Neural cell (in vitro differentiated cells): ENCODE measurements around the gene MGST1.

Experiments
- RAD21 ChIP-seq: fragments of 450-650 bp; conservative IDR thresholded peaks from 2 replicates; pipeline ENCODE4 v1.6.1; 2014; ENCODE audit warnings: antibody characterized with exemption, mild to moderate bottlenecking, moderate library complexity
- SMC3 ChIP-seq: fragments of 450-650 bp; conservative IDR thresholded peaks from 2 replicates; pipeline ENCODE4 v1.6.1; 2014; ENCODE audit warnings: antibody characterized with exemption, mild to moderate bottlenecking, moderate library complexity; ENCODE audit not compliant: poor library complexity
- TF ChIP-seq, protein P1 (sequence below): fragments of 450-650 bp; IDR thresholded peaks from 2 replicates; pipeline ENCODE4 v1.5.1; 2014; ENCODE audit warnings: antibody characterized with exemption, mild to moderate bottlenecking, moderate library complexity; ENCODE audit not compliant: poor library complexity, severe bottlenecking

- TF ChIP-seq SMC3, result no peak
- TF ChIP-seq, protein P1, sequence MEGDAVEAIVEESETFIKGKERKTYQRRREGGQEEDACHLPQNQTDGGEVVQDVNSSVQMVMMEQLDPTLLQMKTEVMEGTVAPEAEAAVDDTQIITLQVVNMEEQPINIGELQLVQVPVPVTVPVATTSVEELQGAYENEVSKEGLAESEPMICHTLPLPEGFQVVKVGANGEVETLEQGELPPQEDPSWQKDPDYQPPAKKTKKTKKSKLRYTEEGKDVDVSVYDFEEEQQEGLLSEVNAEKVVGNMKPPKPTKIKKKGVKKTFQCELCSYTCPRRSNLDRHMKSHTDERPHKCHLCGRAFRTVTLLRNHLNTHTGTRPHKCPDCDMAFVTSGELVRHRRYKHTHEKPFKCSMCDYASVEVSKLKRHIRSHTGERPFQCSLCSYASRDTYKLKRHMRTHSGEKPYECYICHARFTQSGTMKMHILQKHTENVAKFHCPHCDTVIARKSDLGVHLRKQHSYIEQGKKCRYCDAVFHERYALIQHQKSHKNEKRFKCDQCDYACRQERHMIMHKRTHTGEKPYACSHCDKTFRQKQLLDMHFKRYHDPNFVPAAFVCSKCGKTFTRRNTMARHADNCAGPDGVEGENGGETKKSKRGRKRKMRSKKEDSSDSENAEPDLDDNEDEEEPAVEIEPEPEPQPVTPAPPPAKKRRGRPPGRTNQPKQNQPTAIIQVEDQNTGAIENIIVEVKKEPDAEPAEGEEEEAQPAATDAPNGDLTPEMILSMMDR, result no peak
- no peak for TF ChIP-seq RAD21
These were observed 37.3 kb downstream of the MGST1 start for GRCh38 chr12:16384732-16385131.
